NCI-H460 (cell line): ENCODE measurements around the gene XCR1. TPM values are rescaled to one million over a fixed set of nuclear protein-coding genes. Genes with fewer than 3 reads are reported as not detected.
"Not testable (repeated sequence)": the region's sequence is repeated elsewhere in the genome, so short reads cannot be mapped to it uniquely, and the experiment has no call there.

ENCODE experiments used
- DNase-seq: peaks from one replicate; pipeline ENCODE4 v3.0.0-alpha.2; 2016; ENCODE audit warnings: low read depth; ENCODE audit errors: extremely low read depth
- total RNA-seq: library from RNA; depleted of rRNA; stranded (reverse); fragments of >200 nt; shearing (Covaris generic); gene quantifications from 2 replicates; pipeline ENCODE4 v1.2.3, GENCODE V29; 2014

XCR1 gene
- total RNA-seq, 1 experiment from 2014 or later, result not detected

- DNase-seq, result no peak
Observed at GRCh38 chr3:46049093-46049492, 21.8 kb upstream of the XCR1 start.

- DNase-seq, result not testable (repeated sequence)
Observed at GRCh38 chr3:46046231-46046630, 18.9 kb upstream of the XCR1 start.

GRCh38 chr3:46038916-46039315 is 11.6 kb upstream of the XCR1 start:
- no peak for DNase-seq

GRCh38 chr3:46038071-46038470 is 10.8 kb upstream of the XCR1 start:
- DNase-seq, result not testable (repeated sequence)

GRCh38 chr3:46036191-46036590 is 8.9 kb upstream of the XCR1 start:
- no peak for DNase-seq

- DNase-seq, result no peak
Observed at GRCh38 chr3:46031747-46032146, 4.5 kb upstream of the XCR1 start.

- DNase-seq, result no peak
Observed at GRCh38 chr3:46031269-46031668, 4.0 kb upstream of the XCR1 start.

- no peak for DNase-seq
Observed at GRCh38 chr3:46030626-46031025, 3.3 kb upstream of the XCR1 start.

GRCh38 chr3:46029953-46030543 is 2.8 kb upstream of the XCR1 start:
- no peak for DNase-seq

GRCh38 chr3:46027736-46028397 is 584 bp upstream of the XCR1 start:
- no peak for DNase-seq

GRCh38 chr3:46025139-46025538 is 2.1 kb downstream of the XCR1 start:
- DNase-seq, result no peak

- no peak for DNase-seq
Observed at GRCh38 chr3:46024131-46024530, 3.2 kb downstream of the XCR1 start.

- no peak for DNase-seq
Observed at GRCh38 chr3:46022909-46023785, 4.1 kb downstream of the XCR1 start.

- DNase-seq, result no peak
Observed at GRCh38 chr3:46021516-46021915, 5.8 kb downstream of the XCR1 start.

- DNase-seq, result no peak
Observed at GRCh38 chr3:46020766-46021510, 6.3 kb downstream of the XCR1 start.

- no peak for DNase-seq
Observed at GRCh38 chr3:46019707-46020106, 7.6 kb downstream of the XCR1 start.

- DNase-seq, result no peak
Observed at GRCh38 chr3:46017720-46018119, 9.6 kb downstream of the XCR1 start.

GRCh38 chr3:46013316-46014094 is 13.8 kb downstream of the XCR1 start:
- DNase-seq, result no peak

GRCh38 chr3:46012246-46012645 is 15.0 kb downstream of the XCR1 start:
- DNase-seq, result no peak

- DNase-seq, result no peak
Observed at GRCh38 chr3:46010519-46011113, 16.7 kb downstream of the XCR1 start.
